Nephron progenitor cell (in vitro differentiated cells): Measurements from ENCODE around the gene GHRHR.
A peak's percentile ranks its signal among the peaks of the same experiment; 100 is the strongest.

Experiments used
- DNase-seq: peaks from one replicate; pipeline ENCODE4 v3.0.0; 2021
- H3K27ac Mint-ChIP-seq: 2 replicates; pipeline ENCODE4 v1.8.0; 2021; ENCODE audit warnings: mild to moderate bottlenecking, moderate library complexity, mixed read lengths
- H3K27me3 Mint-ChIP-seq: 2 replicates; pipeline ENCODE4 v1.8.0; 2021; ENCODE audit warnings: mild to moderate bottlenecking, low read depth, mixed read lengths; ENCODE audit not compliant: poor library complexity
- H3K36me3 Mint-ChIP-seq: 2 replicates; pipeline ENCODE4 v1.8.0; 2021; ENCODE audit warnings: low read depth, mixed read lengths
- H3K4me1 Mint-ChIP-seq: 2 replicates; pipeline ENCODE4 v1.8.0; 2021; ENCODE audit warnings: mixed read lengths
- H3K4me3 Mint-ChIP-seq: 2 replicates; pipeline ENCODE4 v1.8.0; 2021; ENCODE audit warnings: mild to moderate bottlenecking, moderate library complexity, mixed read lengths
- H3K9me3 Mint-ChIP-seq: 2 replicates; pipeline ENCODE4 v1.8.0; 2021; ENCODE audit warnings: mild to moderate bottlenecking, moderate library complexity, mixed read lengths
- CTCF ChIP-seq: fragments of 200-600 bp; sonication (generic); IDR thresholded peaks from 2 replicates; pipeline ENCODE4 v1.5.0; 2021; ENCODE audit warnings: antibody characterized with exemption

Gene GHRHR

GRCh38 chr7:30917216-30917893 is 46.4 kb upstream of the GHRHR start:
- no peaks in the 10 kb centered on the region for H3K36me3 Mint-ChIP-seq
- no peak for DNase-seq
- peaks cover 40% of the 10 kb centered on the region for H3K4me1 Mint-ChIP-seq
- no peak for TF ChIP-seq CTCF
- peak overlapping the region; percentile 36 for H3K27ac Mint-ChIP-seq
- peaks cover 3% of the 10 kb centered on the region for H3K27me3 Mint-ChIP-seq
- no peak overlapping the region for H3K4me3 Mint-ChIP-seq
- no peaks in the 10 kb centered on the region for H3K9me3 Mint-ChIP-seq

GRCh38 chr7:30918676-30919075 is 45.1 kb upstream of the GHRHR start:
- Mint-ChIP-seq H3K27ac (no peak overlapping the region), H3K27me3 (no peaks in the 10 kb centered on the region), H3K4me1 (peaks cover 32% of the 10 kb centered on the region), H3K36me3 (no peaks in the 10 kb centered on the region), H3K4me3 (no peak overlapping the region), H3K9me3 (no peaks in the 10 kb centered on the region)
- no peak for DNase-seq
- no peak for TF ChIP-seq CTCF

GRCh38 chr7:30920021-30920583 is 43.7 kb upstream of the GHRHR start:
- no peak for TF ChIP-seq CTCF
- Mint-ChIP-seq H3K4me1 (peaks cover 38% of the 10 kb centered on the region), H3K27me3 (no peaks in the 10 kb centered on the region), H3K4me3 (no peak overlapping the region), H3K27ac (peak overlapping the region; percentile 32), H3K9me3 (no peaks in the 10 kb centered on the region), H3K36me3 (no peaks in the 10 kb centered on the region)
- peak; percentile 0 for DNase-seq

- H3K4me3 Mint-ChIP-seq: no peak overlapping the region
- no peaks in the 10 kb centered on the region for H3K36me3 Mint-ChIP-seq
- no peaks in the 10 kb centered on the region for H3K27me3 Mint-ChIP-seq
- H3K9me3 Mint-ChIP-seq: no peaks in the 10 kb centered on the region
- no peak for TF ChIP-seq CTCF
- H3K27ac Mint-ChIP-seq: peak overlapping the region; percentile 72
- DNase-seq: peak; percentile 0
- peaks cover 33% of the 10 kb centered on the region for H3K4me1 Mint-ChIP-seq
Observed at GRCh38 chr7:30920584-30921539, 42.9 kb upstream of the GHRHR start.

- no peak overlapping the region for H3K27ac Mint-ChIP-seq
- TF ChIP-seq CTCF: no peak
- H3K9me3 Mint-ChIP-seq: no peaks in the 10 kb centered on the region
- H3K4me1 Mint-ChIP-seq: peaks cover 26% of the 10 kb centered on the region
- H3K36me3 Mint-ChIP-seq: no peaks in the 10 kb centered on the region
- H3K27me3 Mint-ChIP-seq: no peaks in the 10 kb centered on the region
- no peak overlapping the region for H3K4me3 Mint-ChIP-seq
- DNase-seq: peak; percentile 0
Observed at GRCh38 chr7:30921540-30922401, 42.0 kb upstream of the GHRHR start.
